HEK293T (cell line): Measurements from ENCODE around the gene MUSTN1.

Experiments used
- CTCF ChIA-PET: fragments of 350-600 bp; formaldehyde crosslinking; extraction: SDS; loops from one replicate; lab custom pipeline; 2021; ENCODE audit warnings: antibody characterized with exemption, inconsistent platforms; lab: Yijun Ruan, JAX
- POLR2A ChIA-PET: fragments of 350-600 bp; formaldehyde crosslinking; extraction: SDS; loops from one replicate; lab custom pipeline; 2020; ENCODE audit warnings: antibody characterized with exemption, inconsistent platforms; lab: Yijun Ruan, JAX
- DNase-seq: peaks from one replicate; pipeline ENCODE4 v3.0.0; 2012; ENCODE audit warnings: mixed read lengths; ENCODE audit errors: extremely low spot score
- ARNT ChIP-seq: fragments of 450-650 bp; IDR thresholded peaks from 2 replicates; pipeline ENCODE4 v1.6.1; 2017; ENCODE audit warnings: mild to moderate bottlenecking
- BHLHE40 ChIP-seq: fragments of 450-650 bp; IDR thresholded peaks from 2 replicates; pipeline ENCODE4 v1.6.1; 2016; ENCODE audit warnings: mild to moderate bottlenecking, moderate library complexity, borderline replicate concordance
- CTBP1 ChIP-seq: fragments of 450-650 bp; IDR thresholded peaks from 2 replicates; pipeline ENCODE4 v1.6.1; 2016; ENCODE audit warnings: borderline replicate concordance
- ELF4 ChIP-seq: fragments of 450-650 bp; IDR thresholded peaks from 2 replicates; pipeline ENCODE4 v1.6.1; 2017; ENCODE audit warnings: antibody characterized with exemption
- FOXA1 ChIP-seq: fragments of 450-650 bp; IDR thresholded peaks from 2 replicates; pipeline ENCODE4 v1.6.1; 2016; ENCODE audit warnings: mild to moderate bottlenecking
- FOXK2 ChIP-seq: fragments of 450-650 bp; IDR thresholded peaks from 2 replicates; pipeline ENCODE4 v1.6.1; 2016; ENCODE audit warnings: mild to moderate bottlenecking
- FOXM1 ChIP-seq: fragments of 450-650 bp; IDR thresholded peaks from 2 replicates; pipeline ENCODE4 v1.6.1; 2017; ENCODE audit warnings: mild to moderate bottlenecking, borderline replicate concordance
- HDGF ChIP-seq: fragments of 450-650 bp; IDR thresholded peaks from 2 replicates; pipeline ENCODE4 v1.6.1; 2017; ENCODE audit warnings: antibody characterized with exemption, borderline replicate concordance
- L3MBTL2 ChIP-seq: fragments of 450-650 bp; conservative IDR thresholded peaks from 2 replicates; pipeline ENCODE4 v1.6.1; 2016; ENCODE audit warnings: mild to moderate bottlenecking
- LEF1 ChIP-seq: fragments of 450-650 bp; IDR thresholded peaks from 2 replicates; pipeline ENCODE4 v1.6.1; 2017; ENCODE audit warnings: mild to moderate bottlenecking, borderline replicate concordance
- NFRKB ChIP-seq: fragments of 450-650 bp; IDR thresholded peaks from 2 replicates; pipeline ENCODE4 v1.6.1; 2016; ENCODE audit warnings: mild to moderate bottlenecking, moderate library complexity
- PKNOX1 ChIP-seq: fragments of 450-650 bp; IDR thresholded peaks from 2 replicates; pipeline ENCODE4 v1.6.1; 2016
- SP1 ChIP-seq: fragments of 450-650 bp; IDR thresholded peaks from 2 replicates; pipeline ENCODE4 v1.6.1; 2017
- SUZ12 ChIP-seq: fragments of 450-650 bp; IDR thresholded peaks from 2 replicates; pipeline ENCODE4 v1.6.1; 2016; ENCODE audit warnings: mild to moderate bottlenecking
- TARDBP ChIP-seq: fragments of 450-650 bp; IDR thresholded peaks from 2 replicates; pipeline ENCODE4 v1.6.1; 2016
- ZNF384 ChIP-seq: fragments of 450-650 bp; IDR thresholded peaks from 2 replicates; pipeline ENCODE4 v1.6.1; 2016

Gene MUSTN1

DNA sequence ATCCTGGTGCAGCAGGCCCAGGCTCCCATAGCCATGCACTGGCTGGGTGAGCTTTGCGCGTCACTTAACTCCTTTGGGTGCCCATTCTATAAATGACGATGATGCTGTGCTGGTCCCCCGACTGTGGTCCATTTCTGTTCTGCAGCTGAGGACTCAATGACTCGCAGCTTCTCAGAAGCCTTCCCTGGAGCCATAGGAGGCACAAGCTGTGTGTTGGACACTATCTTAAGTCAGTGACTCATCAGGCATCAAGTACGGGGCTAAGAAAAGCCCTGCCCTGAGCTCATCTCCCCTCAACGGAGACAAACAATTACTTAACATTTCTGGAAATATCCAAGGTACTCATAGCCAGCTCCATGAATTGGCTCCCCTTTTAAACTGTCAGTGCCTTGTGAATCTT is 13.8 kb upstream of the MUSTN1 start:
- TF ChIP-seq LEF1: no peak
- no peak for TF ChIP-seq FOXK2
- TF ChIP-seq ARNT: no peak
- TF ChIP-seq SUZ12: no peak
- no peak for TF ChIP-seq PKNOX1
- POLR2A ChIA-PET: interaction anchor here (0.8 kb wide), 1 partner anchor 78 kb away, joined by 6 read pairs; the partner anchor contains the start of gene NEK4
- DNase-seq: no peak
- CTCF ChIA-PET: interaction anchor here (0.6 to 1.0 kb wide), 3 partner anchors 50 to 145 kb away, joined by 3 to 7 read pairs (median 4); no protein-coding TSS in a partner anchor

GRCh38 chr3:52847726-52848125 is 12.9 kb upstream of the MUSTN1 start:
- ChIA-PET CTCF (interaction anchor here (1.4 kb wide), 1 partner anchor 27 kb away, joined by 7 read pairs; no protein-coding TSS in a partner anchor), POLR2A (no interaction called here)
- no peak for DNase-seq
- TF ChIP-seq FOXM1 (no peak), CTBP1 (no peak), SUZ12 (no peak), BHLHE40 (no peak), ELF4 (no peak), NFRKB (no peak), HDGF (no peak), PKNOX1 (no peak)

DNA sequence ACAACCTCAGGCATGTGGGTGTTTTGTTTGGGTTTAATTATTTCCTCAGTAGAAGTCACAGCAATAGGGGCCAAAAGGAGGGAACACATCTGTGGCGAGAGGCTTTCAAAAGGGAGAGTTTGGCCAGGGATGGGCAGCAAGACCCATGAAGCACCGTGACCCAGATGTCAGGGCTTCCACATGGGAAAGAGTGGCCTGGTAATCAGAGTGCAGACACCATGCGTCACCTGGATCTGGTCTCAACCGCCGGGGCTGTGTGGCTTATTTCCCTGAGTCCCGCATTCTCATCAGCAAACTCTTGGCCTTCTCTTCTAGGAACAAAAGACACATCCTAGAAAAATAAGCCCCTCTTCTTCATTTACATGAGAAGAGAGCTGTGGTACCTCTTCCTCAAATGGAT is 12.4 kb upstream of the MUSTN1 start:
- ChIA-PET POLR2A (no interaction called here), CTCF (interaction anchor here (1.4 kb wide), 1 partner anchor 26 kb away, joined by 7 read pairs; no protein-coding TSS in a partner anchor)
- no peak for TF ChIP-seq SUZ12
- TF ChIP-seq SP1: no peak
- no peak for TF ChIP-seq L3MBTL2
- TF ChIP-seq TARDBP: no peak
- TF ChIP-seq NFRKB: no peak
- no peak for TF ChIP-seq PKNOX1
- TF ChIP-seq ZNF384: no peak
- no peak for TF ChIP-seq FOXK2
- TF ChIP-seq FOXA1: no peak
- no peak for TF ChIP-seq HDGF
- no peak for TF ChIP-seq ARNT
- no peak for TF ChIP-seq BHLHE40
- no peak for TF ChIP-seq ELF4
- no peak for TF ChIP-seq CTBP1
- DNase-seq: no peak

GRCh38 chr3:52846432-52846965 is 11.7 kb upstream of the MUSTN1 start:
- POLR2A ChIA-PET: no interaction called here
- CTCF ChIA-PET: interaction anchor here (0.6 kb wide), 1 partner anchor 121 kb away, joined by 9 read pairs; no protein-coding TSS in a partner anchor
- TF ChIP-seq SP1: no peak
- TF ChIP-seq HDGF: no peak
- no peak for TF ChIP-seq FOXM1
- no peak for TF ChIP-seq ELF4
- TF ChIP-seq PKNOX1: no peak
- no peak for TF ChIP-seq BHLHE40
- TF ChIP-seq SUZ12: no peak
- TF ChIP-seq NFRKB: no peak
- TF ChIP-seq FOXK2: no peak
- no peak for DNase-seq

GRCh38 chr3:52845691-52846431 is 11.0 kb upstream of the MUSTN1 start:
- ChIA-PET POLR2A (interaction anchor here (0.8 kb wide), 1 partner anchor 9 kb away, joined by 3 read pairs; no protein-coding TSS in a partner anchor), CTCF (interaction anchor here (0.6 to 1.0 kb wide), 4 partner anchors 10 to 120 kb away, joined by 3 to 9 read pairs (median 4); no protein-coding TSS in a partner anchor)
- TF ChIP-seq ARNT (no peak), CTBP1 (no peak), BHLHE40 (no peak), LEF1 (no peak), PKNOX1 (no peak), FOXA1 (no peak), SUZ12 (no peak), NFRKB (no peak)
- DNase-seq: no peak
